DMS114 treated with DMSO at 0.1 percent for 48 hours (cell line): ENCODE results near the gene SPATA6L.
"Not testable (repeated sequence)": the region's sequence is repeated elsewhere in the genome, so short reads cannot be mapped to it uniquely, and the experiment has no call there.

ENCODE experiments used
- DNase-seq: peaks from one replicate; lab custom pipeline; 2025; ENCODE audit not compliant: unreplicated experiment; lab: John Stamatoyannopoulos, UW

Gene SPATA6L

DNA sequence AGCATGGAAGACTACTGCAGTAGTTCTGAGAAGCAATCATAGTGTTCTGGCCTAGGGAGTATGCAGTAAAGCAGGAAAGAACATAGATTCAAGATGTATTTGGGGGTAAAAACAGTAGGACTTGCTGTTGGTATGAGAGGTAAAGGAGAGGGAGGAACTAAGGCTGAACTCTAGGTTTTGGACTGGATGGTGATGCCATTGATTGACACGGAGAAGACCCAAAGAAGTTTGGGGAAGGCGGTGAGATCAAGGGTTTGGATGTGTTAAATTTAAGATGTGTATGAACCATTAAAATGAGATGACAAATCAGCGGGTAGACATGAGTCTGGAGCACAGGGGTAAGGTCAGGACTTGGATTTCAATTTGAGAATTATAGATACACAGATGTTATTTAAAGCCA is 11.1 kb upstream of the SPATA6L start:
- no peak for DNase-seq

DNA sequence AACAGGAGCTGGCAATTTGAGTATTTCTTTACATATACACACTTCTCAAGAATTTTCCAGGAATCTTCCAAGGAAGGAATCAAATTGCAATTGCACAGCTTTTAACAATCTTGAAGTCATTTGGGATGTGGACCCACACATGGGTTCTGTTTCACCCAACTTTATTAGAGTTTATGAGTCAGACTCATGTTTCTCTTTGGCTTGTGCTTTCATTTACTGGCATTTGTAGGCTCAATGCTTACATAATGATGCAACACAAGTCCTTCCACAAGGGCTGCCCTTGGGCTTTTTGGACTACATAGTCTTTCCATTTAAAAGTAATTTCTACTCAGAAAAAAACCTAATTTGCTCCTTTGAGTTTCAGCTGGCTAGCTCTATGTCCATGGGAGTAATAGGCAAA is 8.5 kb upstream of the SPATA6L start:
- DNase-seq, result no peak

DNA sequence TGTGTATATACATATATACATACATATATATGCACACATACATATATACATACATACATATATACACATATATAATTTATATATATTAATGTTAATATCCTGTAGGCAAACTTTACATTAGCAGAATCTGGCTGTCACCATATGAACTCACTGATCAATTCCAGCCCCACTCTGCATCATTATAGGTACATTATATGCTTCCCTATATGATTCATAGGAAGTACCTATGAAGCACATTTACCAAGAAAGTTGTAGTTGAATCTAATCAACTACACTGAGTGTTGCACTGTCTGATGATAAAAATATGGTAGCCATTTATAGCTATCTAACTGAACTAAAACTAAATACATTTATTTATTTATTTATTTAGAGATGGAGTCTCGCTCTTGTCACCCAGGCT is 5.5 kb upstream of the SPATA6L start:
- DNase-seq, result no peak

DNA sequence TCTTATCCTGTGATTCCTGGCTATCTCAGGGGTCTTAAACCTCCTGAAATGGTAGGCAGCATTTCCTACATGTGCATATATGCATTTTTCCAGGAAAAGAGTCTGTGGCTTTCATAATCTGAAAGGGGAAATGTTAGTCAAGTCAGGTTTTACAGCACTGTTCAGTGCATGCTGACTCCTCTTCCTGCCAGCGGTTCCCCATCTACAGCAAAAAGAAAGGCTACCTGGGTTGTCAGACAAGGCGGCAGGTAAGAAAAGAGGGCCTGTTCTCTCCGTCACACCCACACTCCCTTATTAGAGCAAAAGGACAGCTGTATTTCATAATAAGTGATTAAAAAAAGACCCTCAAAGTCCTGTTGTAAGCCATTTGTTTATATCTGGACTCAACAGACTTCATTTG is 4.3 kb upstream of the SPATA6L start:
- no peak for DNase-seq

DNA sequence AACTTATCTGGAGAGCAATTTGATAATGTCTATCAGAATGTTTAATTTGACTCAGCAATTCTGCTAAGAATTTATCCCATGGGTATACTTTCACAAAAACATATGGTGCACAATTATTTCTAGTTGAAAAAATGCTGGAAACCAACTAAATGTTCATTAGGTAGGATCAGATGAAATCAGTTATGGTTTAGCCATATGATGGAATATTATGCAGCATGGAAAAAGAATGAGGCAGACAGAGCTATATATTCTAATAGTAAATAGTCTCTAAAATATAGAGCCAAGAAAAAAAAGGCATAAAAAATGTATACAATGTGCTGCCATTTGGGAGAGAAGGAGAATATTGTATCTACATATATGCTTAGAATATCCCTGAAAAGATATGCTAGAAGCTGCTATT is 3.6 kb upstream of the SPATA6L start:
- no peak for DNase-seq

DNA sequence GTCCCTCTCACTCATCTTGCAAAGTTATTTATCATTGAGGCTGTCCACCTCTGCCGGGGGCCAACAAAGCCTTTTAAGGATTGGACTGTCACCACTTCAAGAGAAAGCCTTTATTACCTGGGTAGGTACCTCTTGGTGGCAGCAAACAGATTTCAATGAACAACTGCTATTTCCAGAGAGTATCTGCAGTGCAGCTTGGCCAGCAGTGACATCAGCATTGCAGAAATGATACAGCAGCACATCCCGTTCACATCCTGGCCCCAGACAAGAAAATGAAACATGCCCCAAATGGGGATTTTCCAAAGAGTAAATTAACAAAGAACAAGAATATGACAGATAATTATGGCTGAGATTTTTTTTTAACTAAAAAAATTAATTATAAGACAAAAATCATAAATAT is 2.3 kb upstream of the SPATA6L start:
- DNase-seq, result no peak

DNA sequence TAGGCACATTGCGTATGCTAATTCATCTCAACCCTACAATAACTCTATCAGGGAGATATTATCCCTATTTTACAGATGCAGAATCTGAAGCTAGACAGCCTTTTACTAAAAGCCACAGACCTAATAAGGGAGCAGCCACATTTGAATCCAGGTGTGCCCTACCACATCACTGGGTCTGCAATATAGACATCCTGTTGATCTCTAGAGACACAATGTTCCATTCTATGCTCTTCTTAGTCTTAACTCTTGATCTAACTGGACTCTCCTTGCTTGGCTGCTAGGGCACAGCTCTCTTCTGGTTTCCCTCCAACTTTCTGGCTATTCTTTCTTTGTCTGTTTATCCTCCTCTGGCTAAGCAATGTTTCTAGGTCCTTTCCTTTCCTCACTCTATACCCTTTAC is 1.4 kb upstream of the SPATA6L start:
- no peak for DNase-seq

DNA sequence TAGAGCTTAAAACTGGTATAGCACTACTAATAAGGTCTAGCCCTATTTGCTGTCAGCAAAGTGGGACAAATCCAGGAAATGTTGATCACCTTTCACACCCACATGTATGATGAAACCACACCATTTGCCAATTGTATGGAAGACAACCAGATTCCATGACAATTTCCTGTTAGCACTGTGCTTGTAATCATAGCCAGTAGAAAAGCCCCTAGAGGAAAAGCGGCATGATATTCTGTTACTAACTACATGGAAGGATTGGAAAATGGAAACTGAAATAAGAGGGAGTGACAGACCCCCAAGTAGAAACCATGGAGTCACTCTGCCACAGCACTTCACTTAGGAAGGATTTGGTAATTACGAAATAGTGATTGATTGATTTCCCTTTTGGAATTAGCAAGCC is 923 bp downstream of the SPATA6L start:
- no peak for DNase-seq

DNA sequence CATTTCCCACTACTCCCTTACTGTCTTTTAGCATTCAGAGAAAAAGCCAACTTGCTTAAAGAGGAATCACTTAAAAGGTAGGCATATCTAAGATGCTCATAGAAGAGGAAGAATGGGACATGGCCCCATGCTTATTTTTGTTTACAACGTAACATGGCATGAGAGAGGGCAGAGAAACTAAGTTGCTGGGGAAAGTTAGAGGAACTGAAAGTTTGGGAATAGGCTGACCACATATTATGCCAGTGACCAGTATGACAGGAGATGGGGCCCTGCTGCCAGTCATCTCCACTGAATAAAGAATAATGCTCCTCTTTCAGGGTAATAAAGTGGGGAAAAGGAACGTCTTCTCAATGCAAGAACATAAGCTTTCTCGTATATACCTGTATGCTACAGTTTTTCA is 2.3 kb downstream of the SPATA6L start:
- DNase-seq, result no peak

DNA sequence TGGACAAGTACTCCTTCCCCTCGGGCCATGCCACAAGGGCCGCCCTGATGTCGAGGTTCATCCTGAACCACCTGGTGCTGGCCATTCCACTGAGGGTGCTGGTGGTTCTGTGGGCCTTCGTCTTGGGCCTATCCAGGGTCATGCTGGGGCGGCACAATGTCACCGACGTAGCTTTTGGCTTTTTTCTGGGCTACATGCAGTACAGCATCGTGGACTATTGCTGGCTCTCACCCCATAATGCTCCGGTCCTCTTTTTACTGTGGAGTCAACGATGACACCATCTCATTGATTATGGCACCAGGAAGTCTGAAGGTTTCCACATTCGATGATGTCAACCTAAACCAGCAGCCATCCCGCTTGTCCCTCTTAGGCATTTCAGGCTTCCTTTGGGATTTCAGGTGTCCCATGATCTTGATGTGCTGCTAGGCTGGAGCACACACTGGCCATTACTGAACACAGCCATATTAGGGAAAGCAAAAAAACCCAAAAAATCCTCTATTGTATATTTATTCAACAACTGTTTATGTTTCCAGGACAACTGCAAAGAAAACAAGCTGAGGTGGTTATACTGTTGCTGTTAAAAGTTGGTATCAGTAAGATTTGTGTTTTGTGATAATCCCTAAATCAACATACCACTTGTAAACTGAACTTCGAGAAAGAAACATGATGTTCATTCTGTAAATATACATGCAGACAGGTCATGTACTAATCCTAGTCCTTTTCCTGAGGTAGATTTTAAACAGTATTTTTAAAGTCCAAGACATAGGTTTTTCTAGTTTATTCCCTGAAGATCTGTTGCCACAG is 3.1 kb downstream of the SPATA6L start:
- DNase-seq, result no peak

DNA sequence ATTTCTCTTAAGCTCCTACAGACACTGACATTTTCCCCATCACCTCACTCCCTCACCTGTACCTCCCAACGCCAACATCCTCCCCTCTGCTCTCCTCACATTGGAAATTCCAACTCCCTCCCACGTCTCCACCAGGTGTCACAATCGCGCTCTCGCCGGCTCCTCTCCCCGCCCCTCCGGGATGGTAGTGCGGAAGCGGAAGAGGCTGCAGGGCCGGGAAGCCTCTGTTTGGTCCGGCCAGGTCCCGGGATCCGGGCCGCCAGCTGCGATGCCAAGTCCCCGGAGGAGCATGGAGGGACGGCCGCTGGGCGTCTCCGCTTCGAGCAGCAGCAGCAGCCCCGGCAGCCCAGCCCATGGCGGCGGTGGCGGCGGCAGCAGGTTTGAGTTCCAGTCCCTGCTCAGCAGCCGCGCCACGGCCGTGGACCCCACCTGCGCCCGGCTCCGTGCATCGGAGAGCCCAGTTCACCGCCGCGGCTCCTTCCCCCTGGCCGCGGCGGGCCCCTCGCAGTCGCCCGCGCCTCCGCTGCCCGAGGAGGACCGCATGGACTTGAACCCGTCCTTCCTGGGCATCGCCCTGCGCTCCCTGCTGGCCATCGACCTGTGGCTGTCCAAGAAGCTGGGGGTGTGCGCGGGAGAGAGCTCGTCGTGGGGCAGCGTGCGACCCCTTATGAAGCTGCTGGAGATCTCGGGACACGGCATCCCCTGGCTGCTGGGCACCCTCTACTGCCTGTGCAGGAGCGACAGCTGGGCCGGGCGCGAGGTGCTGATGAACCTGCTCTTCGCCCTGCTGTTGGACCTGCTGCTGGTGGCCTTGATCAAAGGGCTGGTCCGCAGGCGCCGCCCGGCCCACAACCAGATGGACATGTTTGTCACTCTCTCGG is 3.9 kb downstream of the SPATA6L start, which contains the start of gene PLPP6:
Gene PLPP6, plus strand, starts transcription at position 187 of the 881 bp plus-strand sequence. Its CDS starts 82 bp downstream, at position 269.
- DNase-seq, result peak; percentile 66

DNA sequence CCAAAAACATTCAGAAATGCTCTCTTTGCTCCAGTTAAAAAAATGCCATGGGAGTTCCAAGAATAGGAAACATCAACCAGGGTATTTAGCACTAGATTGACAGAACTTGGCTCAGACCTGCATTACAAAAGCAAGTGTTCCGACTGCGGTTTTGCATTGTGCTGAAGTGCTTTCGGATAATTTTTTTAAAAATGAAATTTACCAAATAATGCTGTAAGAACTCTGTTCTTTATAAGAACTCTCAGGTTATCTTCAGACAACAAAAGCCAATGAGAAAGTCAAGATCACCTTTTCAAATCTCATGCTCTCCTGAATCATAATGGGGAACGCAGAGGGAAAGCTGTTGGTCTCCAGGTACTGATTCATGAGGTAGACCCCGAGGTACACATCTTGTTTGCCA is 4.7 kb downstream of the SPATA6L start:
- DNase-seq, result no peak

DNA sequence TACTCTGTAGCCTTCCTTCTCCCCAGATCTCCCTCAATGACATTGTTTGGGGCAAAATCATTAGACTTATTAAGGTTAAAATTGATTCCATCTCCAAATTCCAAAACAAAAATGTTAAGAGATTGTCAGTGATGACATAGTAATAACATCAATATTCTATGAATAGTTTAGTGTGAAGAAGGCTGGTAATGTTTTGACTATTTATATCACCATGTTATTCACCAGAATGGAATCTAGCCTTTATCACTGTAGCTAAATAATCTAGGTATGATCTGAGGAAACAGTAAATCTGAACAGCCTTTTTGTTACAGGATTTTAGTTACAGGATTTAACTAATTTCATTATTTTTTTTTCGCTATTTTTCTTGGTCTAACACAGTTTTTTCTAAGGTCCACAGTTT is 5.1 kb downstream of the SPATA6L start:
- DNase-seq, result no peak

DNA sequence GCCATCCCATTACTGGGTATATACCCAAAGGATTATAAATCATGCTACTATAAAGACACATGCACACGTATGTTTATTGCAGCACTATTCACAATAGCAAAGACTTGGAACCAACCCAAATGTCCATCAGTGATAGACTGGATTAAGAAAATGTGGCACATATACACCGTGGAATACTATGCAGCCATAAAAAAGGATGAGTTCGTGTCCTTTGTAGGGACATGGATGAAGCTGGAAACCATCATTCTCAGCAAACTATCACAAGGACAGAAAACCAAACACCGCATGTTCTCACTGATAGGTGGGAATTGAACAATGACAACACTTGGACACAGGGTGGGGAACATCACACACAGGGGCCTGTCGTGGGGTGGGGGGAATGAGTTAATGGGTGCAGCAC is 5.6 kb downstream of the SPATA6L start:
- not testable (repeated sequence) for DNase-seq

DNA sequence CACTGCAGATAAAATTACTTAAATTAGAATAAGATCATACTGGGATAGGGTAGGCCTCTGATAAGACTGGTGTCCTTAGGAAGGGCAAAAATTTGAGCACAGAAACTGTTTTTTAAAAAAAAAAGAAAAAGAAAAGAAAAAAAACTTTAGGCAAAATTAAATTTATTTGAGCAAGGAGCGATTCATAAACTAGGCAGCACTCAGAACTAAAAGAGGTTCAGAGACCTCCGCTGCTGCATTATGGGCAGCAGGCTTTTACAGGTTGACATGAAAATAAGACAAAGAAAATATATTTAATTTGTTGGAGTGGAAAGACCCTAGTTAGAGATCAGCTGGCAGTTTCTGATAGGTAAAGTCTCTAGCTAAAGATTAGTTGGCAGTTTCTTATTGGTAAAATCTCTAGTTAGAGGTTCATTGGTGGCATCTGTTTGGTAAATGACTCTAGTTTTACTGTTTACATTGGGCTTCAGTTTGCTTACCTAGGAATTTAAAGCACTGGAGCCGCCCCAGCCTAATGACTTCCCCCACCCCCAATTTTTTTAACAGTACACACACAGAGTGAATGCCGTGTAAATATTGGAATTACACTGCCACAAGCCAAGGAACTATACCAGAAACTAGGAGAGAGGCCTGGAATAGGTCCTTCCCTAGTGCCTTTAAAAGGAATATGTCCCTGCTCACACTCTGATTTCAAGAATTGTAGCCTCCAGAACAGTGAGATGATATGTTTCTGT is 8.7 kb downstream of the SPATA6L start:
- no peak for DNase-seq

DNA sequence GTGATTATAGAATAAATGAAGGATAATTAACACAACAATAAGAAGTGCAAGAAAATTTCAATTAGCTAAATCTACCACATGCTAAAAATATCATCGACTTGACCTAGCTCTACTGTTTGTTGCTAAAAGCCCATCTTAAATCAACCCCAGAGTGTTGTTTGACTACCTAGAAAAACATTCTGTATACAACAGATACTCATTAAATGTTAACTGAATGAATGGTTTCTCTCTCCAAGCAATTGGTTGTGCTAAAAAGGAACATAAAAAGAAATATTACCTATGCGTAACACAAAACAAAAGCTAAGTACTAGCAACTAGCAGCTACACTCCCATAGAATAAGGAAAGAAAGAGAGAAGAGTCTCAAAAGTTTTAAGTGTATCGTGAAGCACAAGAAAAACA is 9.7 kb downstream of the SPATA6L start:
- DNase-seq, result no peak

DNA sequence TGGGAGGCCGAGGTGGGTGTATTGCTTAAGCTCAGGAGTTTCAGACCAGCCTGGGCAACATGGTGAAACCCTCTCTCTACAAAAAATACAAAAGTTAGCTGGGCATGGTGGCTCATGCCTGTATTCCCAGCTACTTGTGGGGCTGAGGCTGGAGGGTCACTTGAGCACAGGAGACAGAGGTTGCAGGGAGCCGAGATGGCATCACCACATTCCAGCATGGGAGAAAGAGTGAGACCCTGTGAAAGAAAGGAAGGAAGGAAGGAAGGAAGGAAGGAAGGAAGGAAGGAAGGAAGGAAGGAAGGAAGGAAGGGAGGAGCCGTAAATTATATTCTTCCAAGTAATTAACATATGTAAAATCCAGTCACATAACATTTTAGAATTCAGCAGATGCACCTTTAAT is 10.1 kb downstream of the SPATA6L start:
- DNase-seq, result not testable (repeated sequence)

DNA sequence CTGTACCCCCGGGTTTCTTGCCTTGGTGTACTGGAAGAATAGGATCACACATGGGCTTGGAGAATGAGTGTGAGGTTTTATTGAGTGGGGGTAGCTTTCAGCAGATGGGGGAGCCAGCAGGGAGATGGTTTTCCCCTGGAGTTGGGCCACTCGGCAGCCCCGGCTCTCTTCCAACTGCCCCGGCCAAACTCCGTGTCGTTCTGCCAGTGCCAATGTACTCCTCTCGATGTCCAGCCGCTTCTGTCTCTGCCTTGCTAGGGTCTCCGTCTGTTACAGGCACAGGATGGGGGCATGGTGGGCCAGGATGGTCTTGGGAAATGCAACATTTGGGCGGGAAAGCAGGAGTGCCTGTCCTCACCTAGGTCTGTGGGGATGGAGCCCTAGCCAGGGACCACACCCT is 11.7 kb downstream of the SPATA6L start:
- DNase-seq, result no peak

DNA sequence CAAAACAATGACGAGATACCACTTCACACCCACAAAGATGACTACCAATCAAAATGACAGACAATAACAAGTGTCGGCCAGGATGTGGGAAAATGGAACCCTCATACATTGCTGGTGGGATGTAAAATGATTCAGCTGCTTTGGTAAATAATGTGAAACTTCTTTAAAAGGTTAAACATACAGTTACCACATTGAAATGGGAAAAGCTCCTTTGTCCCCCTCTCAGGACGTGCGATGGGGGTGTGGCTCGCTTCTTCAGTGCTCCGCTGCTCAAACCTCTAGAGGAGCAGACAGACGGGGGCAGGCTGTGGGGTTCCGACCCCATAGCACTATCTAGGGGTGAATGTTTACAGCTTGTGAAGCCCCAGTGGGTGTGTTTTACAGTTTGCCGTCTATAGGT is 12.2 kb downstream of the SPATA6L start:
- no peak for DNase-seq

DNA sequence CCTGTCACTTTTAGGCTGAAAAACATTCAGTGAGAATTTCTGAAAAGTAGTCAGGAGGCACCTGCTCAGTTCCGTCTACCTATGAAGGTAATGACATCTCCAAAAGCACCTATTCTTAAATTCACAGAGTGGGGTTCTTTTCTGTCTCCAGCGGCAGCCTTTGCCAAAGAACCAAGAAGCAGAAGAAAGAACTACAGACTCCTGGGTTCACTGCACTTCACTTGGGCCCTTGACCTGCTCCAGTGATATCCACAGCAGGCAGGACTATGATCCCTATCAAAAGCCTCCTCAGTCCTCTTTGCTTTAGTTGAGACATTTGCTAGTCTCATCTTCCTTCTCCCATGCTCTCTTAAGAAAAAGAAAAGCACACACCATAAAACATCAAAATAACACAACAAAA is 23.9 kb downstream of the SPATA6L start:
- DNase-seq, result no peak

DNA sequence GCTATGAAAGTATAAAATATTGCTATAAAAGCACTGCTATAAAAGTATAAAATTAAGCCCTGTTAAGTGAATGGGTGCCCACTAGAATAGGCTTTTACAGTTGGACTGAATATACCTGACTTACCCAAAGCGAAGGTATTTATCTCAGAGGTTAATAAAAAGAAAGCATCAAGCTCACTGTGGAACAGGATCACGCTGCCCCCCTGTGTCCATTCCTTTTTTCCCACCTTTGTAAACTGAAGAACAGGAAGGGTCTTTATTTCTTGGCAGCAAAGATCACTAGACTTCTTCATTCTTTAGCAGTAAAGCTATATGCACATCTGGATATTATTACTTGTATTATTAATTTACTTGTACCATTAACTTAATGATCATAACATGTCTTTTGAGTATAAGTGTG is 26.3 kb downstream of the SPATA6L start:
- peak; percentile 10 for DNase-seq

DNA sequence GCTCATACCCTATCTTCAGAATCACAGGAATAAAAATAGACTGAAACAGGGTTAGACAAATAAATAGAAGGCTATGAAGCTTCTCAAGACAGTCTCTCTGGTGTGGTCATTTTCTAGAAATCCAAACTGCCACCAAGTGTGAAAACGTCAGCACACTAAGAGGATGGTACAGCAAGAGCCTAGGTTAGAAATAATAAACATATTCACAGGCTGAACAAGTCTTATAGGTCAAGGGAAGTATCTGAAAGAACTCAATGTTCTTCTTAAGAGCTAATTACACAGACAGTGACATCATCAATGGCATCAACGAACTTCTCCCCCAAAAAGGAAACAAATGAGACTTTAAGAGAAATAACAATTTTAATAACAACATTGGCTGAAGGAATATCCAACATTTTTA is 26.9 kb downstream of the SPATA6L start:
- DNase-seq, result no peak
